ENCODE results near the gene TCF21. TPM values are rescaled to one million over a fixed set of nuclear protein-coding genes. Genes with fewer than 3 reads are reported as not detected.
A peak's percentile ranks its signal among the peaks of the same experiment; 100 is the strongest.

TCF21 gene
- total and polyA plus RNA-seq, 2 experiments from 2014 or later: 3.8 to 4.1 TPM

DNA sequence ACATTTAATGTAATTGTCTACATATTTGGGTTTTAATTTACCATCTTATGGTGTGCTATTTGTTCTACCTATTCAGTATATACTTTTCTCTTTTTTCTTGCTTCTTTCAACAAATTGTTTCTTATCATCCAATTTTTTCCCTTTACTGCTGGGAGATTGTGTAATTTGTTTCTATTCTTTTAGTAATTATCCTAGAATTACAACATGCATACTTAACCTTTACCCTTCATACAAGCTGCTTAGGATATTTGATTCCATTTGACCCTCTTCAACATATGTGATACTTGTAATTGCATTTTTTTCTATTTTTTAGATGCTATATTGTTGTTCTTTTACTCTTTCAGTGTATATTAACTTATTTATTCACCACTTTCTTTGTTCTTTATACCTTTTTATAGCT, 49.0 kb downstream of the TCF21 start:
- no peaks in the 10 kb centered on the region for H3K9me3 ChIP-seq (ENCODE audit: low read depth)
- no peak for DNase-seq
- no peak overlapping the region for H3K4me3 ChIP-seq
- H4K20me1 ChIP-seq (ENCODE audit: insufficient read depth): no peaks in the 10 kb centered on the region
- TF ChIP-seq EZH2 (IDR thresholded peaks at IDR 0.05; ENCODE audit: insufficient read depth, poor library complexity, severe bottlenecking) (no peak), EZH2phosphoT487 (IDR thresholded peaks at IDR 0.05; ENCODE audit: insufficient read depth, low read depth) (no peak)
- H3K4me1 ChIP-seq (ENCODE audit: insufficient read depth): no peaks in the 10 kb centered on the region
- H3K9me2 ChIP-seq (ENCODE audit: insufficient read depth): no peaks in the 10 kb centered on the region
- H3F3A ChIP-seq (ENCODE audit: insufficient read depth): no peaks in the 10 kb centered on the region
- H3K79me2 ChIP-seq (ENCODE audit: insufficient read depth): no peaks in the 10 kb centered on the region
- H3K4me2 ChIP-seq (ENCODE audit: unreplicated experiment): no peak overlapping the region
- no peak overlapping the region for H3K27ac ChIP-seq
- H3K27me3 ChIP-seq (replicated peaks; ENCODE audit: insufficient read depth): no peaks in the 10 kb centered on the region
- H2AFZ ChIP-seq: no peak overlapping the region
- no peaks in the 10 kb centered on the region for H3K36me3 ChIP-seq (ENCODE audit: low read depth)
- in situ Hi-C loops (cut with MboI): no loop called here
- H3K9ac ChIP-seq: no peak overlapping the region

DNA sequence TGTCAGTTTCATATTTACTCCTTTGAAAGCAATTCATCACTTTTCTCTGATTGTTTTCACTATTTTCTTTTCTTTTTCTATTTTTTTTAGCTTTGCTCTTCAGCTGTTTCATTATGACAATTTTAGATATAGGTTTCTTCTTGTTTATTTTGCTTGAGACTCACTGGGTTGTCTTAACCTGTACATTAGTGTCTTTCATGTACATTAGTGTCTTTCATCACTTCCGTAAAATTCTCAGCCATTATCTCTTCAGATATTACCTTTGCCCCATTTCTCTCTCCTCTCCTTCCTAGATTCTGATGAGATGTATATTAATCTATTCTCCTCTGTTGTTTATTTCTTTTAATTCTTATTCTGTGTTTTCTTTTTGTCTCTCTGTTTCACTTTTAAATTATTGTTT, 49.6 kb downstream of the TCF21 start:
- TF ChIP-seq EZH2phosphoT487 (IDR thresholded peaks at IDR 0.05; ENCODE audit: insufficient read depth, low read depth): no peak
- no peak for TF ChIP-seq EZH2 (IDR thresholded peaks at IDR 0.05; ENCODE audit: insufficient read depth, poor library complexity, severe bottlenecking)
- no peak overlapping the region for H3K4me3 ChIP-seq
- in situ Hi-C loops (cut with MboI): no loop called here
- no peaks in the 10 kb centered on the region for H3K4me1 ChIP-seq (ENCODE audit: insufficient read depth)
- WGBS, 2 experiments (ENCODE audit: low coverage in 1 of 2, low lambda C conversion rate in 2 of 2, missing lambda C conversion rate in 2 of 2): 92 to 94% methylated on average over 1 of the region's 1 CpG
- no peaks in the 10 kb centered on the region for H3K9me2 ChIP-seq (ENCODE audit: insufficient read depth)
- H3K27me3 ChIP-seq (replicated peaks; ENCODE audit: insufficient read depth): no peaks in the 10 kb centered on the region
- DNase-seq: no peak
- H3K27ac ChIP-seq: no peak overlapping the region
- no peaks in the 10 kb centered on the region for H3K79me2 ChIP-seq (ENCODE audit: insufficient read depth)
- H3K9me3 ChIP-seq (ENCODE audit: low read depth): no peaks in the 10 kb centered on the region
- H4K20me1 ChIP-seq (ENCODE audit: insufficient read depth): no peaks in the 10 kb centered on the region
- H3K4me2 ChIP-seq (ENCODE audit: unreplicated experiment): no peak overlapping the region
- no peaks in the 10 kb centered on the region for H3F3A ChIP-seq (ENCODE audit: insufficient read depth)
- H2AFZ ChIP-seq: no peak overlapping the region
- no peak overlapping the region for H3K9ac ChIP-seq
- no peaks in the 10 kb centered on the region for H3K36me3 ChIP-seq (ENCODE audit: low read depth)

GRCh38 chr6:133939778-133940667, 51.1 kb downstream of the TCF21 start:
- Histone ChIP-seq H3K4me3 (no peak overlapping the region), H3F3A (ENCODE audit: insufficient read depth) (no peaks in the 10 kb centered on the region), H3K36me3 (ENCODE audit: low read depth) (no peaks in the 10 kb centered on the region), H3K4me1 (ENCODE audit: insufficient read depth) (no peaks in the 10 kb centered on the region), H3K9ac (no peak overlapping the region), H2AFZ (peak overlapping the region; percentile 29; the same call in 1 of the 2 replicates), H3K9me3 (ENCODE audit: low read depth) (no peaks in the 10 kb centered on the region), H3K27ac (no peak overlapping the region), H3K27me3 (replicated peaks; ENCODE audit: insufficient read depth) (no peaks in the 10 kb centered on the region), H3K79me2 (ENCODE audit: insufficient read depth) (no peaks in the 10 kb centered on the region), H4K20me1 (ENCODE audit: insufficient read depth) (no peaks in the 10 kb centered on the region), H3K4me2 (ENCODE audit: unreplicated experiment) (no peak overlapping the region), H3K9me2 (ENCODE audit: insufficient read depth) (no peaks in the 10 kb centered on the region)
- in situ Hi-C loops (cut with MboI): no loop called here
- 75 to 76% methylated on average over 8 of the region's 8 CpGs for WGBS, 2 experiments (ENCODE audit: low coverage in 1 of 2, low lambda C conversion rate in 2 of 2, missing lambda C conversion rate in 2 of 2)
- DNase-seq: no peak
- TF ChIP-seq EZH2phosphoT487 (IDR thresholded peaks at IDR 0.05; ENCODE audit: insufficient read depth, low read depth): no peak
- TF ChIP-seq EZH2 (IDR thresholded peaks at IDR 0.05; ENCODE audit: insufficient read depth, poor library complexity, severe bottlenecking): no peak

Other genes starting within 250 kb of the TCF21 start
- 40.5 and 42.7 TPM in 2 replicates for gene TBPL1, start 64.1 kb downstream of the TCF21 start, total RNA-seq (2014; rRNA removed; shearing (Covaris generic))
- gene TBPL1, start 64.1 kb downstream of the TCF21 start, polyA plus RNA-seq (2016; fragmentation: Nextera tagmentation; extraction: Ambion mirVana): 46.0 and 53.5 TPM in 2 replicates
- gene SLC2A12, start 163.5 kb downstream of the TCF21 start, total RNA-seq (2014; rRNA removed; shearing (Covaris generic)): 0.54 and 0.63 TPM in 2 replicates
- 0.18 and 0.34 TPM in 2 replicates for gene SLC2A12, start 163.5 kb downstream of the TCF21 start, polyA plus RNA-seq (2016; fragmentation: Nextera tagmentation; extraction: Ambion mirVana)